HEK293 (cell line): ENCODE data around the gene LAMA2.

Experiments
- CTCF ChIA-PET: fragments of 350-600 bp; formaldehyde crosslinking; extraction: SDS; loops from one replicate; lab custom pipeline; 2021; ENCODE audit warnings: antibody characterized with exemption; lab: Yijun Ruan, JAX
- POLR2A ChIA-PET: fragments of 300-600 bp; formaldehyde crosslinking; extraction: SDS; loops from one replicate; lab custom pipeline; 2020; ENCODE audit warnings: antibody characterized with exemption, inconsistent platforms; lab: Yijun Ruan, JAX
- H3K27ac ChIP-seq: fragments of 200-500 bp; sonication (Bioruptor generic); 2 replicates; pipeline ENCODE4 v1.5.1; 2014; ENCODE audit warnings: low read depth, low read length, control low read depth, inconsistent platforms; ENCODE audit errors: extremely low read depth
- H3K36me3 ChIP-seq, 2 experiments: fragments of 200-500 bp in 1 of 2; sonication (Bioruptor generic) in 1 of 2; 1 replicate in 1 of 2; 2 replicates in 1 of 2; pipeline ENCODE4 v1.5.1; 2014 to 2017; ENCODE audit warnings: inconsistent platforms in 2 of 2, low read length in 2 of 2; ENCODE audit not compliant: control insufficient read depth in 2 of 2, insufficient read depth in 1 of 2
- H3K4me1 ChIP-seq: fragments of 200-500 bp; sonication (Bioruptor generic); 2 replicates; pipeline ENCODE4 v1.5.1; 2014; ENCODE audit warnings: mild to moderate bottlenecking, low read length, inconsistent platforms; ENCODE audit not compliant: control insufficient read depth, insufficient read depth
- H3K4me3 ChIP-seq: 2 replicates; pipeline ENCODE4 v1.5.1; 2011; ENCODE audit warnings: low read depth, mild to moderate bottlenecking, control low read depth, low read length, moderate library complexity
- H3K9me3 ChIP-seq: fragments of 200-500 bp; sonication (Bioruptor generic); 2 replicates; pipeline ENCODE4 v1.5.1; 2014; ENCODE audit warnings: low read depth, low read length, inconsistent platforms; ENCODE audit not compliant: control insufficient read depth, insufficient read depth
- BCL11B ChIP-seq: fragments of 450-650 bp; formaldehyde crosslinking; IDR thresholded peaks from 2 replicates; pipeline ENCODE4 v1.5.1; 2016; ENCODE audit warnings: low read depth, missing biosample characterization, missing genetic modification characterization
- HOXA7 ChIP-seq: sonication (generic); formaldehyde crosslinking; IDR thresholded peaks from 2 replicates; pipeline ENCODE4 v1.8.1; 2022; ENCODE audit warnings: missing genetic modification reagents, borderline replicate concordance
- OSR2 ChIP-seq: fragments of 450-650 bp; formaldehyde crosslinking; IDR thresholded peaks from 2 replicates; pipeline ENCODE4 v1.5.1; 2016; ENCODE audit warnings: missing biosample characterization, missing genetic modification characterization
- TRIM28 ChIP-seq: IDR thresholded peaks from 2 replicates; pipeline ENCODE4 v1.6.1; 2011; ENCODE audit warnings: low read length, control low read depth, borderline replicate concordance
- ZBTB20 ChIP-seq: fragments of 450-650 bp; formaldehyde crosslinking; IDR thresholded peaks from 2 replicates; pipeline ENCODE4 v1.5.1; 2016; ENCODE audit warnings: missing biosample characterization, missing genetic modification characterization
- ZFP69B ChIP-seq: fragments of 450-650 bp; formaldehyde crosslinking; IDR thresholded peaks from 2 replicates; pipeline ENCODE4 v1.5.1; 2016; ENCODE audit warnings: missing biosample characterization, missing genetic modification characterization
- ZNF148 ChIP-seq: fragments of 450-650 bp; formaldehyde crosslinking; IDR thresholded peaks from 2 replicates; pipeline ENCODE4 v1.5.0; 2017; ENCODE audit warnings: missing biosample characterization, missing genetic modification characterization, borderline replicate concordance
- ZNF155 ChIP-seq: fragments of 450-650 bp; formaldehyde crosslinking; IDR thresholded peaks from 2 replicates; pipeline ENCODE4 v1.5.1; 2016; ENCODE audit warnings: missing biosample characterization, missing genetic modification characterization
- ZNF175 ChIP-seq: fragments of 450-650 bp; formaldehyde crosslinking; IDR thresholded peaks from 2 replicates; pipeline ENCODE4 v1.5.1; 2016; ENCODE audit warnings: missing biosample characterization, missing genetic modification characterization
- ZNF184 ChIP-seq: fragments of 450-650 bp; IDR thresholded peaks from 2 replicates; pipeline ENCODE4 v1.5.1; 2018; ENCODE audit warnings: missing biosample characterization, mild to moderate bottlenecking, missing genetic modification characterization
- ZNF202 ChIP-seq: fragments of 450-650 bp; formaldehyde crosslinking; IDR thresholded peaks from 2 replicates; pipeline ENCODE4 v1.5.1; 2016; ENCODE audit warnings: missing biosample characterization, missing genetic modification characterization, borderline replicate concordance
- ZNF23 ChIP-seq: fragments of 450-650 bp; formaldehyde crosslinking; IDR thresholded peaks from 2 replicates; pipeline ENCODE4 v1.5.1; 2016; ENCODE audit warnings: missing biosample characterization, missing genetic modification characterization, borderline replicate concordance
- ZNF239 ChIP-seq: fragments of 450-650 bp; formaldehyde crosslinking; IDR thresholded peaks from 2 replicates; pipeline ENCODE4 v1.5.1; 2016; ENCODE audit warnings: missing biosample characterization, missing genetic modification characterization
- ZNF248 ChIP-seq: fragments of 450-650 bp; formaldehyde crosslinking; IDR thresholded peaks from 2 replicates; pipeline ENCODE4 v1.5.1; 2017; ENCODE audit warnings: missing biosample characterization, missing genetic modification characterization
- ZNF423 ChIP-seq: fragments of 450-650 bp; formaldehyde crosslinking; IDR thresholded peaks from 2 replicates; pipeline ENCODE4 v1.5.1; 2016; ENCODE audit warnings: missing biosample characterization, missing genetic modification characterization
- ZNF501 ChIP-seq: fragments of 450-650 bp; formaldehyde crosslinking; IDR thresholded peaks from 2 replicates; pipeline ENCODE4 v1.5.1; 2016; ENCODE audit warnings: missing biosample characterization, missing genetic modification characterization
- ZNF549 ChIP-seq: fragments of 450-650 bp; IDR thresholded peaks from 2 replicates; pipeline ENCODE4 v1.5.1; 2018; ENCODE audit warnings: missing biosample characterization, missing genetic modification characterization, mild to moderate bottlenecking, inconsistent platforms, moderate library complexity
- ZNF585B ChIP-seq: fragments of 450-650 bp; formaldehyde crosslinking; IDR thresholded peaks from 2 replicates; pipeline ENCODE4 v1.5.1; 2016; ENCODE audit warnings: missing biosample characterization, missing genetic modification characterization
- ZNF791 ChIP-seq: fragments of 450-650 bp; formaldehyde crosslinking; IDR thresholded peaks from 2 replicates; pipeline ENCODE4 v1.5.1; 2016; ENCODE audit warnings: missing biosample characterization, missing genetic modification characterization
- ZNF792 ChIP-seq: fragments of 450-650 bp; formaldehyde crosslinking; IDR thresholded peaks from 2 replicates; pipeline ENCODE4 v1.5.1; 2016; ENCODE audit warnings: missing biosample characterization, missing genetic modification characterization
- ZNF830 ChIP-seq: fragments of 450-650 bp; IDR thresholded peaks from 2 replicates; pipeline ENCODE4 v1.5.0; 2018; ENCODE audit warnings: missing biosample characterization, missing genetic modification characterization, low read depth, mild to moderate bottlenecking, moderate library complexity
- ZNF837 ChIP-seq: fragments of 450-650 bp; formaldehyde crosslinking; IDR thresholded peaks from 2 replicates; pipeline ENCODE4 v1.5.1; 2016; ENCODE audit warnings: missing biosample characterization, missing genetic modification characterization
- TF ChIP-seq, protein P1 (sequence below): fragments of 450-650 bp; formaldehyde crosslinking; IDR thresholded peaks from 2 replicates; pipeline ENCODE4 v1.5.1; 2016; ENCODE audit warnings: missing biosample characterization, missing genetic modification characterization, borderline replicate concordance
- TF ChIP-seq, protein P2 (sequence below): fragments of 450-650 bp; formaldehyde crosslinking; IDR thresholded peaks from 2 replicates; pipeline ENCODE4 v1.5.1; 2017; ENCODE audit warnings: missing biosample characterization, mild to moderate bottlenecking, missing genetic modification characterization, moderate library complexity
- TF ChIP-seq, protein P3 (sequence below): fragments of 450-650 bp; formaldehyde crosslinking; IDR thresholded peaks from 2 replicates; pipeline ENCODE4; 2016; ENCODE audit warnings: missing biosample characterization, missing genetic modification characterization

LAMA2 gene

DNA sequence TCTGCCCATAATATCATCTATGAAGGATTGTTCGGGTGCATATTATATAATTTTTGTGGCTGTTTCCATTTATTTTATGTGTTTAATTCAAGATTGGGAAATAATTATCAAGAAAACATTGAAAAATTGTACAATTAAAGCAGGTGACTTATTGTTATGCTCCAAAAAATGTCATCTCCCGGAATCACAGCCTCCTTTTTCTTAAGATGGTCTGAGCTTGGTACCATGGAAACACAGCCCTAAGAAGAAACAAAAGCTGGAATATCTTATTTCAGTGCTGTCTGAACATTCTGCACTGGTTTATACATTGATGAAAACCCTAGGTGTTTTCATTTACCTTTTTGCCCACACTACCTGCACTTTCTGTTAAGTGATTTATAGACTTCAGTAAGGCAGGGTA, 459.9 kb downstream of the LAMA2 start (continued):
- TF ChIP-seq ZNF23 (tag by site-specific recombination) (no peak), ZNF148 (tag by site-specific recombination) (no peak), HOXA7 (CRISPR knock-in tag) (no peak)

GRCh38 chr6:129344379-129344778, 461.4 kb downstream of the LAMA2 start:
- POLR2A ChIA-PET = no interaction called here
- Histone ChIP-seq H3K9me3 (no peaks in the 10 kb centered on the region), H3K4me3 (no peak overlapping the region), H3K36me3 (no peaks in the 10 kb centered on the region), H3K4me1 (no peaks in the 10 kb centered on the region), H3K27ac (no peak overlapping the region)
- CTCF ChIA-PET = no interaction called here
- TF ChIP-seq ZNF155 = no peak
- TF ChIP-seq BCL11B (tag by site-specific recombination) = no peak
- TF ChIP-seq ZNF184 = no peak
- no peak for TF ChIP-seq ZNF239
- no peak for TF ChIP-seq OSR2 (tag by site-specific recombination)
- TF ChIP-seq ZNF791 (tag by site-specific recombination) = no peak
- TF ChIP-seq ZNF202 (tag by site-specific recombination) = no peak
- TF ChIP-seq ZNF501 = no peak
- no peak for TF ChIP-seq ZNF175 (tag by site-specific recombination)
- TF ChIP-seq ZNF792 (tag by site-specific recombination) = no peak
- TF ChIP-seq, protein P1, sequence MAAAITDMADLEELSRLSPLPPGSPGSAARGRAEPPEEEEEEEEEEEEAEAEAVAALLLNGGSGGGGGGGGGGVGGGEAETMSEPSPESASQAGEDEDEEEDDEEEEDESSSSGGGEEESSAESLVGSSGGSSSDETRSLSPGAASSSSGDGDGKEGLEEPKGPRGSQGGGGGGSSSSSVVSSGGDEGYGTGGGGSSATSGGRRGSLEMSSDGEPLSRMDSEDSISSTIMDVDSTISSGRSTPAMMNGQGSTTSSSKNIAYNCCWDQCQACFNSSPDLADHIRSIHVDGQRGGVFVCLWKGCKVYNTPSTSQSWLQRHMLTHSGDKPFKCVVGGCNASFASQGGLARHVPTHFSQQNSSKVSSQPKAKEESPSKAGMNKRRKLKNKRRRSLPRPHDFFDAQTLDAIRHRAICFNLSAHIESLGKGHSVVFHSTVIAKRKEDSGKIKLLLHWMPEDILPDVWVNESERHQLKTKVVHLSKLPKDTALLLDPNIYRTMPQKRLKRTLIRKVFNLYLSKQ = no peak

GRCh38 chr6:129345890-129346289, 463.0 kb downstream of the LAMA2 start:
- ChIA-PET CTCF (no interaction called here), POLR2A (no interaction called here)
- H3K4me1 ChIP-seq = no peaks in the 10 kb centered on the region
- no peak overlapping the region for H3K4me3 ChIP-seq
- no peaks in the 10 kb centered on the region for H3K9me3 ChIP-seq
- H3K36me3 ChIP-seq = no peaks in the 10 kb centered on the region
- no peak overlapping the region for H3K27ac ChIP-seq
- no peak for TF ChIP-seq ZNF837 (tag by site-specific recombination)

- Histone ChIP-seq H3K27ac (no peak overlapping the region), H3K4me1 (no peaks in the 10 kb centered on the region), H3K4me3 (no peak overlapping the region), H3K36me3 (no peaks in the 10 kb centered on the region), H3K9me3 (no peaks in the 10 kb centered on the region)
- ChIA-PET CTCF (no interaction called here), POLR2A (no interaction called here)
- TF ChIP-seq ZFP69B (tag by site-specific recombination) = no peak
- TF ChIP-seq ZNF423 (tag by site-specific recombination) = no peak
- TF ChIP-seq HOXA7 (CRISPR knock-in tag) = no peak
- TF ChIP-seq ZNF248 (tag by site-specific recombination) = no peak
- TF ChIP-seq ZBTB20 = no peak
- TF ChIP-seq ZNF830 (tag by site-specific recombination) = no peak
- no peak for TF ChIP-seq TRIM28
- TF ChIP-seq ZNF202 (tag by site-specific recombination) = no peak
- TF ChIP-seq, protein P2, sequence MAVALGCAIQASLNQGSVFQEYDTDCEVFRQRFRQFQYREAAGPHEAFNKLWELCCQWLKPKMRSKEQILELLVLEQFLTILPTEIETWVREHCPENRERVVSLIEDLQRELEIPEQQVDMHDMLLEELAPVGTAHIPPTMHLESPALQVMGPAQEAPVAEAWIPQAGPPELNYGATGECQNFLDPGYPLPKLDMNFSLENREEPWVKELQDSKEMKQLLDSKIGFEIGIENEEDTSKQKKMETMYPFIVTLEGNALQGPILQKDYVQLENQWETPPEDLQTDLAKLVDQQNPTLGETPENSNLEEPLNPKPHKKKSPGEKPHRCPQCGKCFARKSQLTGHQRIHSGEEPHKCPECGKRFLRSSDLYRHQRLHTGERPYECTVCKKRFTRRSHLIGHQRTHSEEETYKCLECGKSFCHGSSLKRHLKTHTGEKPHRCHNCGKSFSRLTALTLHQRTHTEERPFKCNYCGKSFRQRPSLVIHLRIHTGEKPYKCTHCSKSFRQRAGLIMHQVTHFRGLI (tag by site-specific recombination) = no peak
- TF ChIP-seq, protein P3, sequence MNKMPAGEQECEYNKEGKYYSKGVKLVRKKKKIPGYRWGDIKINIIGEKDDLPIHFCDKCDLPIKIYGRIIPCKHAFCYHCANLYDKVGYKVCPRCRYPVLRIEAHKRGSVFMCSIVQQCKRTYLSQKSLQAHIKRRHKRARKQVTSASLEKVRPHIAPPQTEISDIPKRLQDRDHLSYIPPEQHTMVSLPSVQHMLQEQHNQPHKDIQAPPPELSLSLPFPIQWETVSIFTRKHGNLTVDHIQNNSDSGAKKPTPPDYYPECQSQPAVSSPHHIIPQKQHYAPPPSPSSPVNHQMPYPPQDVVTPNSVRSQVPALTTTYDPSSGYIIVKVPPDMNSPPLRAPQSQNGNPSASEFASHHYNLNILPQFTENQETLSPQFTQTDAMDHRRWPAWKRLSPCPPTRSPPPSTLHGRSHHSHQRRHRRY (tag by site-specific recombination) = no peak
- TF ChIP-seq ZNF549 = no peak
- no peak for TF ChIP-seq ZNF585B (tag by site-specific recombination)
These were observed 464.0 kb downstream of the LAMA2 start for GRCh38 chr6:129346964-129347363.
